Activated CD8-positive, alpha-beta memory T cell treated with anti-CD3 and anti-CD28 coated beads, Interleukin-2, amount 50 U/mL, for 4 hours (primary cell): ENCODE results near the gene GAREM2.

Experiments used
- DNase-seq: peaks from one replicate; pipeline ENCODE4 v3.0.0-alpha.2; 2020

The GAREM2 gene

DNA sequence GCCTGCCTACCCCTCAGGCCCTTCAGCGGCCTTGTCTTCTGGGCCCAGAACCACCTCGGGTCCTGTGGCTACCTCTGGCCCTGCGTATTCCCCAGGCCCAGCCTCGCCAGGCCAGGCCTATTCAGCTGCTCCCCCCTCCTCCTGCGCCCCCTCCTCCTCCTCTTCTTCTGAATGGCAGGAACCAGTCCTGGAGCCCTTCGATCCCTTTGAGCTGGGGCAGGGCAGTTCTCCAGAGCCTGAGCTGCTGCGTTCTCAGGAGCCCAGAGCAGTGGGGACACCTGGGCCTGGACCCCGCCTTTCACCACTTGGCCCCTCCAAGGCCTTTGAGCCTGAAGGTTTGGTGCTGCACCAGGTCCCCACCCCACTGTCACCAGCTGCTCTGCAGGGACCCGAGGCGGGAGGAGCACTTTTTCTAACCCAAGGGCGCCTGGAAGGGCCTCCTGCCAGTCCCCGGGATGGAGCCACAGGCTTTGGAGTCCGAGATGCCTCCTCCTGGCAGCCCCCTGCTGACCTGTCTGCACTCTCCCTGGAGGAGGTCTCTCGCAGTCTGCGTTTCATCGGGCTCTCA lies 14.7 kb downstream of the GAREM2 start:
- DNase-seq = no peak

DNA sequence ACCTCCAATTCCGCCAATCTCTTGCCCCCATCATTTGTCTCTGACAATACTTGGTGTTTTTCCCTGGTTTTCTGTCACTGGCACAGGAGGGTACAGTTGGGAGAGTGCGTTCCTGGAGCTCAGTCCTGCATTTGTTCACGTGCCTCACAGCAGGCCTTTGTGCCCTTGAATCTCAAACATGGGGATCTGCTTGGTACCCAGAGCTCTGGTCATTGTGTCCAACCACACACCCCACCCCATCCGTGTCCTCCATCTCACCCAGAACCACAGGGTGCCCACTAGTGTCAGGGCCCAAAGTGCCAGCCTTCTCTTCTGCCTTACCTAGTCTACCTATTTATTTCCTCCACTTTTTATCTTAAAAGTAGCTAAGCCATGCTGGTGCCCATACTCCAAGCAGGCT lies 16.2 kb downstream of the GAREM2 start:
- DNase-seq = no peak

DNA sequence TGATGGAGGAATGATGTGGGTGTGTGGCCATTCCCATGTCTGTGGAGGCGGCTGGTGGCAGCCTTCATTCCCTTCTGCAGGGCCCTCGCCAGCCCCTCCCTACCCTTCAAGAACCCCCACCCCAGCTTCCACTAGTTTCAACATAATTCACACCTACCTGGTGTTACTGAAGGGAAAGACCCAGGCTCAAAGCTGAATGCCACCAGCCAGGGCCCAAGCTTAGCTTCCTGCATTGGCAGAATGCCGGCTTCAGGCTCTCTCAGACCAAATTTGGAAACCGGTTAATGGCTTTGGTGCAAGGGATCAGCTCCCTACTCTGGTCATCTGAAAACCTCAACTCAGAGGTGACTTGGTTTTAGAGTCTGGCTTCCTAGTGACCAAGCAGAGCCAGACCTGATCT lies 16.9 kb downstream of the GAREM2 start:
- DNase-seq = no peak

DNA sequence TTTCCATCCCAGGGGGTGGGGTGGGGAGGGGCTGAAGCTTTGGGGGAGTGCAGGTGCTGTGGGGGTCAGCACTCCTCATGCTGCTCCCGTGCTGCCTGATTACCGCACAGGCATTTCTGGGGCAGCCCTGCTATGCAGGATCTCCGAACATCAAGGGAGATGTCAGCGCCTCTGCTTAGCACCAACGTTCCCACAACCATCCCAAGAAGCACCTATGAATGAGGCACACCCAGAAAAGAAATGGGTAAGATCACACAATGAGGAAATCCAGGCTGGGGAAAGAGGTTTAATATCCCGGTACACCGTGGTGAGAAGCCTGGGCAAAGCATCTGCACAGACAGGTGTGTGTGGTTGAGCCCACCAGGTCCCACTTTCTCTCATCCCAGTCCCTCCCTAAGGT lies 17.5 kb downstream of the GAREM2 start:
- no peak for DNase-seq

DNA sequence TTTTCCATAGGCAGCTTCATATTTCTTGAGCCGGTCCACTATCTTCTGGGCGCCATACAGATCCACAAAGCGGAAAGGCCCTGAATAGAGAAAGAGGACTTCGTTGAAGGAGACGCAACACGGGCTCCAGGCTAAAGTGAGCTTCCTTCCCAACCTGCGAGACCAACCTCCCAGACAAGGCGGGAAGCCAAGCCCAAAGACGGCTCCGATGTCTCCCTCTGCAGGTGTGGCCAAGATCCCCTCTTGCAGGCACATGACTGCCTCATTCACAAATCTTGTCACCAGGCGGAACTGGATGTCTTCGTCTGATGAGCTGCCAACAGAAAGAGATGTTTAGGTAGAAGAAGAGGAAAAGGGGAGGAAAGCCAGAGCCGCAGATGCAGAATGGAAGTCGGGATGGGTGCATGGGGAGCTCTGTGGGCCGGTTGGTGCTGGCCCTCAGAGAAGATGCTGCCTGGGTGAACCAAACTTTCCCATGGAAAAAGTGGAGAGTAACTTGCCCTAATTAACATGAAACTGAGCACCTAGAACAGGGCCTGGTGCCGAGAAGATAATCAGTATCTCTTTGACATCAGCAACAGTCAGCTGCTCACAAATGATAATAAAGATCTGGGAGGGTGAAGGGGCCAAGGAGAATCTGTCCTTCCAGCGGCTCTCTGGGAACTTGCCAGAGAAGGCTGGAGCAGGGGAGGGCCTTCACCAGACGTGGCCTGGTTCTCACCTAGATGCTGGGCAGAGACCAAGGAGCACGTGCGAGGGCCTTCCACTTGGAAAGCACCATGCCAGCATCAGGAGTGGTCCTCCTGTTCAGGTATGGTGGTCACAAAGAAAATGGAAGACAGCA lies 18.6 kb downstream of the GAREM2 start:
- no peak for DNase-seq

GRCh38 chr2:26193578-26194231 lies 20.8 kb downstream of the GAREM2 start:
- no peak for DNase-seq

- DNase-seq = no peak
Observed at GRCh38 chr2:26195040-26195984, 22.4 kb downstream of the GAREM2 start.

DNA sequence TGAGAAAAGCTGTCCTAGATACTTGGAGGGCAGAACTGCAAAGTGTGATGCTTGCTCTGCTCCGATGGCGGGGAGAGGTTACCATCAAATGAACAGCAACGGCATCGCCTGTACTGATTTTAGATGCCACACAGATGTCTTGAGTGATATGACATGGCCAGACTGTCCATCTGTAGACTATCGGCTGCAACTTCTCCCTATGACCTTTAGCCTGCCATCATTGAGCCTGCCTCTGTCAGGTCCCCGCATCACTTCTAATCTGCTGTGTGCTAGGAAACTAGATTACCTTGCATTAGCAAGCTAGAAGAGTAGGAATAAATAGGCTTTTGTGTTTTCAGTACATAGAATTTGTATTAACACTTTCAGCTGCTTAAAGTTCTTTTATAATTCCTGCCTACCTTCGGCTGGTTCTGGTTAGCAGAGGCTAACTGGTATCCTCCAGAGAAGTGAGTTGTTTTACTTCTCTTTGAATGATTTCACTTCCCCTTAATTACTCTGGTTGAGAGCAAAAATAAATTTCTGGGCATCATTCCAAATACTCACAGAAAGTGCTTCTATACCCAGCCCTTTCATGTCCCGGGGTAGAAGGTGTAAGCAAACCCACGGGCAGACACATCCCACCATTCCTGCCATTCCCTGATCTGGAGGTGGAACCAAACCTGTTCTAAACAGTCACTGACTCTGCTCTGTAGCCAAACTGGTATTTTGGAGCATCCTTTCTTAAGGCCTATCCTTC lies 24.0 kb downstream of the GAREM2 start:
- no peak for DNase-seq

- no peak for DNase-seq
Observed at GRCh38 chr2:26197516-26197915, 24.6 kb downstream of the GAREM2 start.

GRCh38 chr2:26202981-26203490 lies 30.1 kb downstream of the GAREM2 start:
- DNase-seq = no peak

- DNase-seq = no peak
Observed at GRCh38 chr2:26203906-26204305, 31.0 kb downstream of the GAREM2 start.

DNA sequence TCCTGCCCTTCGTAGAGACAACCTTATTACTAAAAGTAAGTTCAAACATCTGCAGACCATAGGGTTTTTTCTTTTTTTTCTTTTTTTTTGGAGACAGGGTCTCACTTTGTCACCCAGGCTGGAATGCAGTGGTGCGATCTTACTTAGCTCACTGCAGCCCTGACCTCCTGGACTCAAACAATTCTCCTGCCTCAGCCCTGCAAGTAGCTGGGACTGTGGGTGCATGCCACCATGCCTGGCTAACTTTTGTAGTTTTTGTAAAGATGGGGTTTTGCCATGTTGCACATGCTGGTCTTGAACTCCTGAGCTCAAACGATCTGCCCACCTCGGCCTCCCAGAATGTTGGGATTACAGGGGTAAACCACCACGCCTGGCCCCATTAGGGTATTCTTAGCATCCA lies 39.1 kb downstream of the GAREM2 start:
- DNase-seq = no peak

DNA sequence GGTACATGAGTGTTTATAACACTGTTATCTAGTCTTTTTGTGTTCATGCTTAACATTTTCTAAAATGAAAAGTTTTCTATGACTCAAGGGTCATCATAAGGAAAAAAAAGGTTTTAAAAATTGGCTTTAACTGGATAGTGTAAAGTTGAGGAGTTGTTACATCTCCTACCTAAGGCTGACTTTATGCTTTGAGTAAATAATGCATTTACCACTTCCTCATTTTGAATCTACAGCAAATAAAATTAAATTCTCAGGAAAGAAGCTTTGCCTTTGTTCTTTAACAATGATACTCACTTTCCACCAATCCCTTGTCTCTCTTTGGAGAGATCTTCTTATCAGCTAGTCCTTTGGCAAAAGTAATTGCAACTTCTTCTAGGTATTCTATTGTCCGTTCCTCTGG lies 41.9 kb downstream of the GAREM2 start:
- no peak for DNase-seq

GRCh38 chr2:26215833-26216232 lies 42.9 kb downstream of the GAREM2 start:
- DNase-seq = no peak

GRCh38 chr2:26216587-26216986 lies 43.7 kb downstream of the GAREM2 start:
- no peak for DNase-seq

DNA sequence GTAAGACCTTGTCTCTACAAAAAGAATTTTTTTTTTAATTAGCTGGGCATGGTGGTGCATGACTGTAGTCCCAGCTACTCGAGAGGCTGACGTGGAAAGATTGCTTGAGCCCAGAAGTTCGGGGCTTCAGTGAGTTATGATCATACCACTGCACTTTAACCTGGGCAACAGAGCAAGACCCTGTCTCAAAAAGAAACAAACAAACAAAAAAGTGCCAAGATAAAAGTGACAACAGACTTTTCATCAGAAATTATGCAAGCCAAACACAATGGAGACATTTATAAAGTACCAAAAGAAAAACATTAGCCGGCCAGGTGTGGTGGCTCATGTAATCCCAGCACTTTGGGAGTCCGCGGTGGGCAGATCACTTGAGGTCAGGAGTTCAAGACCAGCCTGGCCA lies 44.8 kb downstream of the GAREM2 start:
- no peak for DNase-seq

DNA sequence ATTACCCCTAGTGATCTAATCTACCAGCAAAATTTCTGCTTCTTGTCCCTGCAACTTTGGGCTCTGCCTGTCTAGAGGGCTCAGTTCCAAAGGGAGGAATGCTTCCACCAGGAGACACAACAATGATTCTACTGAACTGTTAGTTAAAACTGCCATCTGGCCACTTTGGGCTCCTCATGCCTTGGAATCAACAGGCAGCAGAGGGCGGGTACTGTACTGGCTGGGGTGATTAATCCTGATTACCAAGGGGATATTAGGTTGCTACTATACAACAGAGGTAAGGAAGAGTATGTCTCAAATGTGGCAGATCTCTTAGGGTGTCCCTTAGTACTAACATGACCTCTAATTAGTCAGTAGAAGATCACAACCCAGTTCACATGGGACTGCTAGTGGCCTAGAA lies 50.1 kb downstream of the GAREM2 start:
- DNase-seq = no peak

DNA sequence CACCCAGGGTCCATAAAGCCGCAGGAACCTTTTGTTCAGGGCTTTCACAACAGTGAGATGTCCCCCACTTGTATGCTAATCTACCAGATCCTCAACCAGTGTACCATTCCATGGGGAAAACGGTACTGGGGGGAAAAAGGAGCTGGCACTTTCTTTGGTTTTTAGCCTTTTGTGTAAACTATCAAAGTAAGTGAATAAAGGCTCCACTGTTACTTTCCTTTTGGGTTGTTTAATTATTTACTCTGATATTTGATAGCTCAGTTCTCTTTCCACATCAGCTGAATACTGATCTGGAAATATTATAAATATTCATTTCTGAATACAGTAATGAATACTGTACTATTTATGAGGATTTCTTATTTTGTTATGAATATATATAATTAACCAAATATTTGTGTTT lies 51.2 kb downstream of the GAREM2 start:
- no peak for DNase-seq

DNA sequence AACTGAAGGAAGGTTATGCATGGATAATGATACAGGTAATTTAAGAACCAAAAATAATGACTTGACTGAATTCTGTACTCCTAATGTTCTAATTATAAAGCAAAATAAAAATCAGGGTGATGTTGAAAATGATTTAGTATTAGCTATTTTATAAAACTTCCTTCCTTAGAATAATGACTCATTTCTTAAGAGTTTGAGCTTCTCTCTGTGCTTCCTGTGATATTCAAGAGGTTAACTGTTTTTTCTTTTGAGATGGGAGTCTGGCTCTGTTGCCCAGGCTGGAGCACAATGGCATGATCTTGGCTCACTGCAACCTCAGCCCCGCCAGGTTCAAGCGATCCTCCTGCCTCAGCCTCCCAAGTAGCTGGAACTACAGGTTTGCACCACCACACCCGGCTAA lies 56.7 kb downstream of the GAREM2 start:
- DNase-seq = no peak

DNA sequence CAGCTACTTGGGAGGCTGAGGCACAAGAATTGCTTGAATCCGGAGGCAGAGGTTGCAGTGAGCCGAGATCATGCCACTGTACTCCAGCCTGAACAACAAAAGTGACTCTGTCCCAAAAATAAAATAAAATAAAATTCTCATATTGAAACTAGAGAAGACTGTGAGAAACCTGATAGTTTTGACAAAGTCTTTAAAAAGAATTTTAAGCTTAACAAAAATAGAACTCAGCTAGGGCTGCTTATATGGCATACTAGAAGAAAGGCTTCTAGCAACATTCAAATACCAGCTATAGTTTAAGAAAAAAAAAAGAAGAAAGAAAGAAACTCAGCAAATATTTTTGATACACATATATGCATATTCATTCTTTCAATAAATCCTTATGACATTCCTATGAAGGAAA lies 57.9 kb downstream of the GAREM2 start:
- no peak for DNase-seq

- DNase-seq = no peak
Observed at GRCh38 chr2:26235089-26235488, 62.2 kb downstream of the GAREM2 start.

DNA sequence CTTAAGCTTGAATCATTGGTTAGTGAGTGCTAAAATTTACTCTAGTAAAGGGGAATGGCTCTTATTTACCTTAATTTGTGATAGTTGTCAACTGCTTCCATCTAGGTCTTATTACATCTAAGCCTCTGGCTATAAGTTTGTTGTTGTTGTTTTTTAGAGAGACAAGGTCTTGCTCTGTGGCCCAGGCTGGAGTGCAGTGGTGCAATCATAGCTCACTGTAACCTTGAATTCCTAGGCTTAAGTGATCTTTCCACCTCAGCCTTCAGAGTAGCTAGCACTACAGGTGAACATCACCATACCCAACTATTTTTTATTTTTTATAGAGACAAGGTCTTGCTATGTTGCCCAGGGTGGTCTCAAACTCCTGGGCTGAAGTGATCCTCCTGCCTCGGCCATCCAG lies 65.0 kb downstream of the GAREM2 start:
- no peak for DNase-seq
